LNCAP (cell line): ENCODE measurements around the gene SAMD14.

Source experiments
- CTCF ChIP-seq: fragments of 450-650 bp; IDR thresholded peaks from 2 replicates; pipeline ENCODE4 v1.5.1; 2017; ENCODE audit warnings: mild to moderate bottlenecking

Gene SAMD14

GRCh38 chr17:50168319-50168718, 38.4 kb upstream of the SAMD14 start:
- TF ChIP-seq CTCF: no peak

- no peak for TF ChIP-seq CTCF
Observed at GRCh38 chr17:50167371-50167770, 37.4 kb upstream of the SAMD14 start.

GRCh38 chr17:50166518-50167181, 36.7 kb upstream of the SAMD14 start:
- TF ChIP-seq CTCF: no peak

- TF ChIP-seq CTCF: no peak
Observed at GRCh38 chr17:50165867-50166517, 36.0 kb upstream of the SAMD14 start, which contains the start of gene SGCA. Gene SGCA, plus strand, starts transcription at chr17:50166005. Its CDS starts 36 bp downstream, at chr17:50166041.

- no peak for TF ChIP-seq CTCF
Observed at GRCh38 chr17:50165466-50165865, 35.5 kb upstream of the SAMD14 start.

- no peak for TF ChIP-seq CTCF
Observed at GRCh38 chr17:50165066-50165465, 35.1 kb upstream of the SAMD14 start.

GRCh38 chr17:50164697-50164988, 34.7 kb upstream of the SAMD14 start:
- TF ChIP-seq CTCF: no peak
